ENCODE results near the gene CALN1.

CALN1 gene

GRCh38 chr7:71776726-71777125 lies 635.4 kb downstream of the CALN1 start:
- TF ChIP-seq CTCF (IDR thresholded peaks at IDR 0.05; ENCODE audit: poor library complexity, severe bottlenecking) = no peak
- no peaks in the 10 kb centered on the region for H3K4me1 ChIP-seq (ENCODE audit: insufficient read depth, poor library complexity, severe bottlenecking)
- H3K27me3 ChIP-seq (ENCODE audit: insufficient read depth, poor library complexity, severe bottlenecking) = no peaks in the 10 kb centered on the region
- H3K36me3 ChIP-seq (ENCODE audit: low read depth) = no peaks in the 10 kb centered on the region
- ATAC-seq (ENCODE audit: low read depth) = no peak
- H3K9me3 ChIP-seq (ENCODE audit: severe bottlenecking) = no peaks in the 10 kb centered on the region
- H3K4me3 ChIP-seq (ENCODE audit: severe bottlenecking) = no peak overlapping the region
- H3K27ac ChIP-seq (ENCODE audit: poor library complexity, severe bottlenecking) = no peak overlapping the region
- DNase-seq (ENCODE audit: low spot score) = no peak

GRCh38 chr7:71775648-71776047 lies 636.5 kb downstream of the CALN1 start:
- no peaks in the 10 kb centered on the region for H3K9me3 ChIP-seq (ENCODE audit: severe bottlenecking)
- no peaks in the 10 kb centered on the region for H3K27me3 ChIP-seq (ENCODE audit: insufficient read depth, poor library complexity, severe bottlenecking)
- DNase-seq (ENCODE audit: low spot score) (no peak), ATAC-seq (ENCODE audit: low read depth) (no peak)
- TF ChIP-seq CTCF (IDR thresholded peaks at IDR 0.05; ENCODE audit: poor library complexity, severe bottlenecking) = no peak
- no peak overlapping the region for H3K4me3 ChIP-seq (ENCODE audit: severe bottlenecking)
- no peak overlapping the region for H3K27ac ChIP-seq (ENCODE audit: poor library complexity, severe bottlenecking)
- no peaks in the 10 kb centered on the region for H3K36me3 ChIP-seq (ENCODE audit: low read depth)
- no peaks in the 10 kb centered on the region for H3K4me1 ChIP-seq (ENCODE audit: insufficient read depth, poor library complexity, severe bottlenecking)

- DNase-seq (ENCODE audit: low spot score) = no peak
- no peak overlapping the region for H3K27ac ChIP-seq (ENCODE audit: poor library complexity, severe bottlenecking)
- peaks cover 5% of the 10 kb centered on the region for H3K9me3 ChIP-seq (ENCODE audit: severe bottlenecking)
- no peaks in the 10 kb centered on the region for H3K4me1 ChIP-seq (ENCODE audit: insufficient read depth, poor library complexity, severe bottlenecking)
- TF ChIP-seq CTCF (IDR thresholded peaks at IDR 0.05; ENCODE audit: poor library complexity, severe bottlenecking) = no peak
- H3K36me3 ChIP-seq (ENCODE audit: low read depth) = no peaks in the 10 kb centered on the region
- H3K4me3 ChIP-seq (ENCODE audit: severe bottlenecking) = no peak overlapping the region
- ATAC-seq (ENCODE audit: low read depth) = no peak
- H3K27me3 ChIP-seq (ENCODE audit: insufficient read depth, poor library complexity, severe bottlenecking) = no peaks in the 10 kb centered on the region
Measured at GRCh38 chr7:71772779-71773178, 639.4 kb downstream of the CALN1 start.

- no peak for TF ChIP-seq CTCF (IDR thresholded peaks at IDR 0.05; ENCODE audit: poor library complexity, severe bottlenecking)
- Histone ChIP-seq H3K9me3 (ENCODE audit: severe bottlenecking) (peaks cover 5% of the 10 kb centered on the region), H3K27ac (ENCODE audit: poor library complexity, severe bottlenecking) (no peak overlapping the region), H3K4me3 (ENCODE audit: severe bottlenecking) (no peak overlapping the region), H3K36me3 (ENCODE audit: low read depth) (no peaks in the 10 kb centered on the region), H3K27me3 (ENCODE audit: insufficient read depth, poor library complexity, severe bottlenecking) (no peaks in the 10 kb centered on the region), H3K4me1 (ENCODE audit: insufficient read depth, poor library complexity, severe bottlenecking) (no peaks in the 10 kb centered on the region)
- ATAC-seq (ENCODE audit: low read depth) = no peak; the same call in 2 of the 3 replicates
- no peak for DNase-seq (ENCODE audit: low spot score)
Measured at GRCh38 chr7:71770269-71770907, 641.8 kb downstream of the CALN1 start.

- TF ChIP-seq CTCF (IDR thresholded peaks at IDR 0.05; ENCODE audit: poor library complexity, severe bottlenecking) = no peak
- no peak overlapping the region for H3K4me3 ChIP-seq (ENCODE audit: severe bottlenecking)
- H3K9me3 ChIP-seq (ENCODE audit: severe bottlenecking) = peaks cover 5% of the 10 kb centered on the region
- DNase-seq (ENCODE audit: low spot score) (no peak), ATAC-seq (ENCODE audit: low read depth) (no peak)
- H3K36me3 ChIP-seq (ENCODE audit: low read depth) = no peaks in the 10 kb centered on the region
- H3K4me1 ChIP-seq (ENCODE audit: insufficient read depth, poor library complexity, severe bottlenecking) = no peaks in the 10 kb centered on the region
- no peaks in the 10 kb centered on the region for H3K27me3 ChIP-seq (ENCODE audit: insufficient read depth, poor library complexity, severe bottlenecking)
- H3K27ac ChIP-seq (ENCODE audit: poor library complexity, severe bottlenecking) = no peak overlapping the region
Measured at GRCh38 chr7:71769326-71769725, 642.8 kb downstream of the CALN1 start.

Data from RWPE2 (cell line).